Neural progenitor cell (in vitro differentiated cells): ENCODE measurements around the gene KRT9. TPM values are rescaled to one million over a fixed set of nuclear protein-coding genes. Genes with fewer than 3 reads are reported as not detected.
"Not testable (repeated sequence)": the region's sequence is repeated elsewhere in the genome, so short reads cannot be mapped to it uniquely, and the experiment has no call there.

ENCODE experiments used
- DNase-seq: peaks from one replicate; pipeline ENCODE4 v3.0.0-alpha.2; 2016; ENCODE audit warnings: low spot score
- H2AFZ ChIP-seq: fragments of 200-600 bp; sonication (generic); replicated peaks from 2 replicates; pipeline ENCODE4 v1.6.1; 2016; ENCODE audit warnings: antibody characterized with exemption
- H3F3A ChIP-seq: fragments of 200-600 bp; sonication (generic); 2 replicates; pipeline ENCODE4 v1.6.1; 2016; ENCODE audit warnings: antibody characterized with exemption, low read depth
- H3K27ac ChIP-seq: fragments of 200-600 bp; sonication (generic); 2 replicates; pipeline ENCODE4 v1.5.1; 2016; ENCODE audit warnings: mild to moderate bottlenecking
- H3K27me3 ChIP-seq: fragments of 200-600 bp; sonication (generic); 2 replicates; pipeline ENCODE4 v1.6.1; 2016; ENCODE audit warnings: mild to moderate bottlenecking, moderate library complexity
- H3K36me3 ChIP-seq: fragments of 200-600 bp; sonication (generic); 2 replicates; pipeline ENCODE4 v1.5.1; 2016
- H3K4me1 ChIP-seq: fragments of 200-600 bp; sonication (generic); 2 replicates; pipeline ENCODE4 v1.6.1; 2016; ENCODE audit warnings: mixed run types
- H3K4me2 ChIP-seq: fragments of 200-600 bp; sonication (generic); 2 replicates; pipeline ENCODE4 v1.6.1; 2016
- H3K4me3 ChIP-seq: fragments of 200-600 bp; sonication (generic); 2 replicates; pipeline ENCODE4 v1.5.1; 2016
- H3K79me2 ChIP-seq: fragments of 200-600 bp; sonication (generic); 2 replicates; pipeline ENCODE4 v1.6.1; 2016; ENCODE audit warnings: low read depth
- H3K9ac ChIP-seq: fragments of 200-600 bp; sonication (generic); 2 replicates; pipeline ENCODE4 v1.6.1; 2016
- H3K9me3 ChIP-seq: fragments of 200-600 bp; sonication (generic); 2 replicates; pipeline ENCODE4 v1.5.1; 2016; ENCODE audit warnings: low read depth
- H4K20me1 ChIP-seq: fragments of 200-600 bp; sonication (generic); 2 replicates; pipeline ENCODE4 v1.6.1; 2016; ENCODE audit warnings: low read depth
- H3K27ac Mint-ChIP-seq: 3 replicates; pipeline ENCODE4 v1.8.0; 2021; ENCODE audit warnings: mixed read lengths
- H3K27me3 Mint-ChIP-seq: 2 replicates; pipeline ENCODE4 v1.8.0; 2022; ENCODE audit warnings: low read depth, mild to moderate bottlenecking, inconsistent platforms, moderate library complexity, mixed read lengths; ENCODE audit not compliant: insufficient read depth
- H3K36me3 Mint-ChIP-seq: 3 replicates; pipeline ENCODE4 v1.8.0; 2021; ENCODE audit warnings: mixed read lengths
- H3K4me1 Mint-ChIP-seq: 3 replicates; pipeline ENCODE4 v1.8.0; 2021; ENCODE audit warnings: mixed read lengths
- H3K4me3 Mint-ChIP-seq: 3 replicates; pipeline ENCODE4 v1.8.0; 2021; ENCODE audit warnings: mild to moderate bottlenecking, moderate library complexity, mixed read lengths
- H3K9me3 Mint-ChIP-seq: 3 replicates; pipeline ENCODE4 v1.8.0; 2020; ENCODE audit warnings: mixed read lengths
- EZH2 ChIP-seq: fragments of 200-600 bp; sonication (generic); IDR thresholded peaks from 2 replicates; pipeline ENCODE4 v1.6.1; 2017; ENCODE audit warnings: antibody characterized with exemption, mild to moderate bottlenecking, moderate library complexity
- EZH2phosphoT487 ChIP-seq: fragments of 200-600 bp; sonication (generic); IDR thresholded peaks from 2 replicates; pipeline ENCODE4 v1.6.1; 2017; ENCODE audit warnings: antibody characterized with exemption
- total RNA-seq: library from RNA; depleted of rRNA; stranded (reverse); fragments of >200 nt; gene quantifications from 2 replicates; pipeline ENCODE4 v1.2.3, GENCODE V29; 2015; ENCODE audit warnings: low replicate concordance
- TF ChIP-seq, protein P1 (sequence below): fragments of 200-600 bp; sonication (generic); IDR thresholded peaks from 2 replicates; pipeline ENCODE4 v1.5.1; 2017; ENCODE audit warnings: antibody characterized with exemption, mild to moderate bottlenecking

The KRT9 gene
- total RNA-seq, 1 donor from 2014 or later = not detected

DNA sequence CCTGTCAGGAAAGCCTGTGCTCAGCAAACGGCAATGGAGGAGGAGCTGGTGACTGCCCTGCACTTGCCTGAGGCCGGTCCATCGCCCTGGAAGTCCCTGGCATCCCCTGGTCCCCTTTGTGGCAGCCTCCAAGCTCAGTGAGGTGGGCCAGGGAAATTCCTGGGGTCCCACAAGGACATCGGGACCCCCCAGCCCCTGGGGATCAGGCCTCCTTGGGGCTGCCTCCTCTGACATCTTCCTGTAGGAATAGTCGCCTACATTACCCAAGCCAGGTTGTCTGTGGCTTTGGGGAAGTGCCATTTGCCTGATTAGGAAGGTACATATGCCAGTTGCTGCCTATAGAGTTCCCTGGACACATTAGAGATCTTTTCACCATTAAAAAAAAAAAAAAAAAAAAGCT, 7.1 kb upstream of the KRT9 start:
- Histone ChIP-seq H3K27me3 (no peaks in the 10 kb centered on the region), H3K4me1 (peaks cover 4% of the 10 kb centered on the region), H3K27ac (no peak overlapping the region), H3F3A (no peaks in the 10 kb centered on the region), H2AFZ (no peak overlapping the region), H3K79me2 (no peaks in the 10 kb centered on the region), H3K4me2 (no peak overlapping the region), H4K20me1 (no peaks in the 10 kb centered on the region), H3K36me3 (no peaks in the 10 kb centered on the region), H3K4me3 (no peak overlapping the region), H3K9me3 (no peaks in the 10 kb centered on the region), H3K9ac (no peak overlapping the region)
- Mint-ChIP-seq H3K4me1 (no peaks in the 10 kb centered on the region), H3K27me3 (peaks cover 11% of the 10 kb centered on the region), H3K4me3 (no peak overlapping the region), H3K9me3 (peaks cover 3% of the 10 kb centered on the region), H3K36me3 (no peaks in the 10 kb centered on the region), H3K27ac (no peak overlapping the region)
- TF ChIP-seq, protein P1, sequence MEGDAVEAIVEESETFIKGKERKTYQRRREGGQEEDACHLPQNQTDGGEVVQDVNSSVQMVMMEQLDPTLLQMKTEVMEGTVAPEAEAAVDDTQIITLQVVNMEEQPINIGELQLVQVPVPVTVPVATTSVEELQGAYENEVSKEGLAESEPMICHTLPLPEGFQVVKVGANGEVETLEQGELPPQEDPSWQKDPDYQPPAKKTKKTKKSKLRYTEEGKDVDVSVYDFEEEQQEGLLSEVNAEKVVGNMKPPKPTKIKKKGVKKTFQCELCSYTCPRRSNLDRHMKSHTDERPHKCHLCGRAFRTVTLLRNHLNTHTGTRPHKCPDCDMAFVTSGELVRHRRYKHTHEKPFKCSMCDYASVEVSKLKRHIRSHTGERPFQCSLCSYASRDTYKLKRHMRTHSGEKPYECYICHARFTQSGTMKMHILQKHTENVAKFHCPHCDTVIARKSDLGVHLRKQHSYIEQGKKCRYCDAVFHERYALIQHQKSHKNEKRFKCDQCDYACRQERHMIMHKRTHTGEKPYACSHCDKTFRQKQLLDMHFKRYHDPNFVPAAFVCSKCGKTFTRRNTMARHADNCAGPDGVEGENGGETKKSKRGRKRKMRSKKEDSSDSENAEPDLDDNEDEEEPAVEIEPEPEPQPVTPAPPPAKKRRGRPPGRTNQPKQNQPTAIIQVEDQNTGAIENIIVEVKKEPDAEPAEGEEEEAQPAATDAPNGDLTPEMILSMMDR = no peak
- TF ChIP-seq EZH2phosphoT487 (no peak), EZH2 (no peak)
- no peak for DNase-seq

DNA sequence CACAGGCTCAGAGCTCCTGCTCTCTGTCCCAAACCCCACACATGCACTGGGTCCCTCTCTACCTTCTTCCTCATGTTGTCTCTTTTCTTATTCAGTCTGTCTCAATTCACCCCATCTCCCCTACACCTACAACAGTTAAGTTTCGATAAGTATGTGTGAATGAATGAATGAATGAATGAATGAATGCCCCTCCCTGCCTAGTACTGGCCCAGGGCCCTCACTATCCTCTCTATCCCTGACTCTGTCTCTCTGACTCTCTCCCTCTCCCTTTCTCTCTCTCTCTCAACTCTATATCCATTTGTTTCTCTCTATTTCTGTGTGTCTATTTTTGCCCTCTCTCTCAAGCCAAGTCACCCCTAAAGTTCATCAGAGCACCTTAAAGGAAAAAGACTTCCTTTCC, 6.7 kb upstream of the KRT9 start:
- Histone ChIP-seq H3K9me3 (no peaks in the 10 kb centered on the region), H3K36me3 (no peaks in the 10 kb centered on the region), H3K4me1 (peaks cover 4% of the 10 kb centered on the region), H4K20me1 (no peaks in the 10 kb centered on the region), H3F3A (no peaks in the 10 kb centered on the region), H3K4me3 (no peak overlapping the region), H3K27ac (no peak overlapping the region), H3K79me2 (no peaks in the 10 kb centered on the region), H3K9ac (no peak overlapping the region), H3K27me3 (no peaks in the 10 kb centered on the region), H3K4me2 (no peak overlapping the region), H2AFZ (no peak overlapping the region)
- TF ChIP-seq, protein P1 = no peak
- TF ChIP-seq EZH2phosphoT487 = no peak
- TF ChIP-seq EZH2 = no peak
- no peak overlapping the region for H3K27ac Mint-ChIP-seq
- peaks cover 11% of the 10 kb centered on the region for H3K27me3 Mint-ChIP-seq
- no peaks in the 10 kb centered on the region for H3K4me1 Mint-ChIP-seq
- H3K9me3 Mint-ChIP-seq = peaks cover 3% of the 10 kb centered on the region
- no peaks in the 10 kb centered on the region for H3K36me3 Mint-ChIP-seq
- H3K4me3 Mint-ChIP-seq = no peak overlapping the region
- no peak for DNase-seq

DNA sequence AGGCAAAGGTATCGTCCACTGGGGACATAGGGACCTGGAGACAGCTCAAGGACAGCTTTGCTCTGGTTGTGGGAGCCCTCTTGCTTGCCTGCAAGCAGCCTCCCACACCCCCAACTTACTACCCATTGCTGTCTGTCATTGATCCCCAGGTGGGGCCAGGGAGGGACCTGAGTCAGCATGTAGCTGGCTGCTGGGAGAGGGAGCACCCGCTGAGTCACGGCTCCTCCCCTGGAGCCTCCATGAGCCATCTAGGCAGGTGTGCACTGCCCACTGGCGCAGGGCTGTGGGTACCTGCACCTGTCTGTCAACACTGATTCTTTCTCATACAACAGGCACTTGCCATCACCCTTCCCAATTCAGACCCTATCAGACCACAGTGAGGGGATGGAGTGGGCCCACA, 4.9 kb upstream of the KRT9 start:
- H3K4me3 ChIP-seq, H3K4me3 Mint-ChIP-seq, H3K27me3 Mint-ChIP-seq, H3K27me3 ChIP-seq, H4K20me1 ChIP-seq, H3K9me3 Mint-ChIP-seq, H3K4me2 ChIP-seq, H3F3A ChIP-seq, H3K79me2 ChIP-seq, H3K4me1 ChIP-seq, H3K27ac ChIP-seq, H3K27ac Mint-ChIP-seq, H3K9me3 ChIP-seq, DNase-seq, H3K36me3 ChIP-seq, H3K4me1 Mint-ChIP-seq, H2AFZ ChIP-seq, H3K9ac ChIP-seq, H3K36me3 Mint-ChIP-seq: not testable (repeated sequence)

DNA sequence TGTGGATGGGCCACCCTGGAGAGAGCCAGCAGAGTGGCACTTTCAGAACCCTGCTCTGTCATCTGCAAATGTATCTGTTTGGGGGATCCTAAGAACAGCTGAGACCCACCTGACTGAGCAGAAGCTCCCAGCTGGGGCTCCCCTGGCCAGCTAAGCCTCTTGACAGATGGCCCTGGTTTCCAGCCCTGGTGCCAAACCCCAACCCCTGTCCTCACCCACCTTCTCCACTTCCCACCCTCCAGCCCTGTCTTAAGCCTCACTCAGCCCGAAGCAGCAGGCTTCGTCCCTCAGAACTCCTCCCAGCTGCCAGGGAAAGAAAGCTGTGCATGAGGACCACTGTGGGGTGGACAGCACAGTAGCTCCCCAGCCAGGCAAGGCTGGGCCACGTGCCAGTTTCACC, 3.5 kb upstream of the KRT9 start:
- peaks cover 14% of the 10 kb centered on the region for H3K27me3 Mint-ChIP-seq
- no peak overlapping the region for H3K9ac ChIP-seq
- H3K4me3 Mint-ChIP-seq = no peak overlapping the region
- H3K36me3 Mint-ChIP-seq = no peaks in the 10 kb centered on the region
- peaks cover 4% of the 10 kb centered on the region for H3K4me1 ChIP-seq
- H3K79me2 ChIP-seq = no peaks in the 10 kb centered on the region
- H3K27ac Mint-ChIP-seq = no peak overlapping the region
- H3K27me3 ChIP-seq = no peaks in the 10 kb centered on the region
- peaks cover 3% of the 10 kb centered on the region for H3K9me3 Mint-ChIP-seq
- no peaks in the 10 kb centered on the region for H3K9me3 ChIP-seq
- no peak overlapping the region for H2AFZ ChIP-seq
- H3K27ac ChIP-seq = no peak overlapping the region
- H3K4me1 Mint-ChIP-seq = no peaks in the 10 kb centered on the region
- H3K4me3 ChIP-seq = no peak overlapping the region
- no peaks in the 10 kb centered on the region for H4K20me1 ChIP-seq
- no peak for DNase-seq
- H3K36me3 ChIP-seq = no peaks in the 10 kb centered on the region
- H3K4me2 ChIP-seq = no peak overlapping the region
- H3F3A ChIP-seq = no peaks in the 10 kb centered on the region
- no peak for TF ChIP-seq EZH2phosphoT487
- no peak for TF ChIP-seq EZH2
- TF ChIP-seq, protein P1 = no peak
